DND-41 (cell line): Measurements from ENCODE around the gene CACTIN.
"Not testable (repeated sequence)": the region's sequence is repeated elsewhere in the genome, so short reads cannot be mapped to it uniquely, and the experiment has no call there.

ENCODE experiments used
- ATAC-seq: fragments of 200-7000 bp; cut with Tn5 transposase; 3 replicates; pipeline ENCODE4 v1.9.1; 2021; ENCODE audit warnings: low read depth; ENCODE audit not compliant: insufficient read depth
- DNase-seq: peaks from one replicate; pipeline ENCODE4 v3.0.0-alpha.2; 2020
- H2AFZ ChIP-seq: 2 replicates; pipeline ENCODE4 v1.6.0; 2012; ENCODE audit warnings: low read depth, low read length
- H3K27ac ChIP-seq: 2 replicates; pipeline ENCODE4 v1.5.1; 2012; ENCODE audit warnings: low read length, inconsistent platforms
- H3K27me3 ChIP-seq: fragments of 200-600 bp; sonication (generic); 2 replicates; pipeline ENCODE4 v1.6.0; 2012; ENCODE audit warnings: low read length, mild to moderate bottlenecking, inconsistent platforms; ENCODE audit not compliant: insufficient read depth, poor library complexity
- H3K36me3 ChIP-seq: 2 replicates; pipeline ENCODE4 v1.5.1; 2012; ENCODE audit warnings: low read length, inconsistent platforms; ENCODE audit not compliant: insufficient read depth
- H3K4me1 ChIP-seq: 2 replicates; pipeline ENCODE4 v1.5.1; 2012; ENCODE audit warnings: mild to moderate bottlenecking, low read length; ENCODE audit not compliant: insufficient read depth
- H3K4me2 ChIP-seq: 2 replicates; pipeline ENCODE4 v1.6.0; 2012; ENCODE audit warnings: mild to moderate bottlenecking, moderate library complexity, low read length, inconsistent platforms; ENCODE audit not compliant: insufficient read depth
- H3K4me3 ChIP-seq, 2 experiments: fragments of 200-600 bp in 1 of 2; shearing (Covaris generic) in 1 of 2; 2 replicates each; pipeline ENCODE4 v1.5.1; 2012 to 2016; ENCODE audit warnings: inconsistent platforms in 2 of 2, low read length in 2 of 2, mild to moderate bottlenecking in 2 of 2, low read depth in 1 of 2, moderate library complexity in 1 of 2
- H3K79me2 ChIP-seq: 2 replicates; pipeline ENCODE4 v1.6.0; 2012; ENCODE audit warnings: low read length, inconsistent platforms; ENCODE audit not compliant: insufficient read depth
- H3K9ac ChIP-seq: 2 replicates; pipeline ENCODE4 v1.6.0; 2012; ENCODE audit warnings: low read depth, mild to moderate bottlenecking, inconsistent platforms, low read length, moderate library complexity
- H3K9me3 ChIP-seq: 2 replicates; pipeline ENCODE4 v1.5.1; 2012; ENCODE audit warnings: low read length, moderate library complexity, mild to moderate bottlenecking, inconsistent platforms; ENCODE audit not compliant: insufficient read depth, severe bottlenecking
- H4K20me1 ChIP-seq: 2 replicates; pipeline ENCODE4 v1.6.0; 2012; ENCODE audit warnings: low read length; ENCODE audit not compliant: insufficient read depth
- EZH2 ChIP-seq: IDR thresholded peaks from 3 replicates; pipeline ENCODE4 v1.6.1; 2012; ENCODE audit warnings: borderline replicate concordance, low read depth, mild to moderate bottlenecking, moderate library complexity, low read length, inconsistent platforms; ENCODE audit not compliant: severe bottlenecking
- TF ChIP-seq, protein P1 (sequence below): IDR thresholded peaks from 2 replicates; pipeline ENCODE4 v1.5.1; 2012; ENCODE audit warnings: borderline replicate concordance, low read length, moderate library complexity, mild to moderate bottlenecking; ENCODE audit not compliant: poor library complexity, severe bottlenecking; ENCODE audit errors: extremely low read depth

The CACTIN gene

GRCh38 chr19:3570606-3571011, 56.0 kb downstream of the CACTIN start:
- no peak overlapping the region for H3K9ac ChIP-seq
- H3K4me1 ChIP-seq, result peaks cover 16% of the 10 kb centered on the region
- H3K36me3 ChIP-seq, result peaks cover 16% of the 10 kb centered on the region
- peaks cover 9% of the 10 kb centered on the region for H3K79me2 ChIP-seq
- no peaks in the 10 kb centered on the region for H3K27me3 ChIP-seq
- DNase-seq (no peak), ATAC-seq (no peak)
- H4K20me1 ChIP-seq, result 0 out of 2 replicates have a peak, but pooled peaks cover 5% of the 10 kb centered on the region
- TF ChIP-seq, protein P1, sequence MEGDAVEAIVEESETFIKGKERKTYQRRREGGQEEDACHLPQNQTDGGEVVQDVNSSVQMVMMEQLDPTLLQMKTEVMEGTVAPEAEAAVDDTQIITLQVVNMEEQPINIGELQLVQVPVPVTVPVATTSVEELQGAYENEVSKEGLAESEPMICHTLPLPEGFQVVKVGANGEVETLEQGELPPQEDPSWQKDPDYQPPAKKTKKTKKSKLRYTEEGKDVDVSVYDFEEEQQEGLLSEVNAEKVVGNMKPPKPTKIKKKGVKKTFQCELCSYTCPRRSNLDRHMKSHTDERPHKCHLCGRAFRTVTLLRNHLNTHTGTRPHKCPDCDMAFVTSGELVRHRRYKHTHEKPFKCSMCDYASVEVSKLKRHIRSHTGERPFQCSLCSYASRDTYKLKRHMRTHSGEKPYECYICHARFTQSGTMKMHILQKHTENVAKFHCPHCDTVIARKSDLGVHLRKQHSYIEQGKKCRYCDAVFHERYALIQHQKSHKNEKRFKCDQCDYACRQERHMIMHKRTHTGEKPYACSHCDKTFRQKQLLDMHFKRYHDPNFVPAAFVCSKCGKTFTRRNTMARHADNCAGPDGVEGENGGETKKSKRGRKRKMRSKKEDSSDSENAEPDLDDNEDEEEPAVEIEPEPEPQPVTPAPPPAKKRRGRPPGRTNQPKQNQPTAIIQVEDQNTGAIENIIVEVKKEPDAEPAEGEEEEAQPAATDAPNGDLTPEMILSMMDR, result no peak
- TF ChIP-seq EZH2, result no peak
- H3K4me3 ChIP-seq, result no peak overlapping the region
- H3K4me2 ChIP-seq, result no peak overlapping the region
- no peaks in the 10 kb centered on the region for H3K9me3 ChIP-seq
- no peak overlapping the region for H3K27ac ChIP-seq
- no peak overlapping the region for H2AFZ ChIP-seq

DNA sequence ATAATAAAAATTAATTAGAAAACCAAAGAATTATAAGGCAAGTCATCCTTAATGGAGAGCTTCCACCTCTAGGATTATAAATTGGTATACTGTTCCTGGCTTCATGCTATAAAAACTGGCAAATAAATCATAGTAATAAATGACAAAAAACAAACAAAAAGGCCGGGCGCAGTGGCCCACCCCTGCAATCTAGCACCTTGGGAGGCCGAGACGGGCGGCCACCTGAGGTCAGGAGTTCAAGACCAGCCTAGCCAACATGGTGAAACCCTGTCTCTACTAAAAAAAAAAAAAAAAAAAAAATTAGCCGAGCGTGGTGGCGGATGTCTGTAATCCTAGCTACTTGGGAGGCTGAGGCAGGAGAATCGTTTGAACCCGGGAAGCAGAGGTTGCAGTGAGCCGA, 56.5 kb downstream of the CACTIN start:
- not testable (repeated sequence) for H3K27me3 ChIP-seq, H3K79me2 ChIP-seq, H3K27ac ChIP-seq, H4K20me1 ChIP-seq, H3K4me3 ChIP-seq, H3K4me2 ChIP-seq, H3K9me3 ChIP-seq, H2AFZ ChIP-seq, ATAC-seq, H3K9ac ChIP-seq, DNase-seq
- H3K36me3 ChIP-seq, result peaks cover 11% of the 10 kb centered on the region
- H3K4me1 ChIP-seq, result peaks cover 16% of the 10 kb centered on the region

- H3K27ac ChIP-seq, result no peak overlapping the region
- H3K4me2 ChIP-seq, result no peak overlapping the region
- no peak overlapping the region for H3K4me3 ChIP-seq
- H3K4me1 ChIP-seq, result no peaks in the 10 kb centered on the region
- no peaks in the 10 kb centered on the region for H3K27me3 ChIP-seq
- TF ChIP-seq, protein P1, result no peak
- no peak for TF ChIP-seq EZH2
- H4K20me1 ChIP-seq, result no peaks in the 10 kb centered on the region
- H3K79me2 ChIP-seq, result no peaks in the 10 kb centered on the region
- DNase-seq (no peak), ATAC-seq (no peak)
- H2AFZ ChIP-seq, result no peak overlapping the region
- H3K36me3 ChIP-seq, result no peaks in the 10 kb centered on the region
- no peak overlapping the region for H3K9ac ChIP-seq
- H3K9me3 ChIP-seq, result no peaks in the 10 kb centered on the region
These were observed 61.5 kb downstream of the CACTIN start for GRCh38 chr19:3565139-3565538.

DNA sequence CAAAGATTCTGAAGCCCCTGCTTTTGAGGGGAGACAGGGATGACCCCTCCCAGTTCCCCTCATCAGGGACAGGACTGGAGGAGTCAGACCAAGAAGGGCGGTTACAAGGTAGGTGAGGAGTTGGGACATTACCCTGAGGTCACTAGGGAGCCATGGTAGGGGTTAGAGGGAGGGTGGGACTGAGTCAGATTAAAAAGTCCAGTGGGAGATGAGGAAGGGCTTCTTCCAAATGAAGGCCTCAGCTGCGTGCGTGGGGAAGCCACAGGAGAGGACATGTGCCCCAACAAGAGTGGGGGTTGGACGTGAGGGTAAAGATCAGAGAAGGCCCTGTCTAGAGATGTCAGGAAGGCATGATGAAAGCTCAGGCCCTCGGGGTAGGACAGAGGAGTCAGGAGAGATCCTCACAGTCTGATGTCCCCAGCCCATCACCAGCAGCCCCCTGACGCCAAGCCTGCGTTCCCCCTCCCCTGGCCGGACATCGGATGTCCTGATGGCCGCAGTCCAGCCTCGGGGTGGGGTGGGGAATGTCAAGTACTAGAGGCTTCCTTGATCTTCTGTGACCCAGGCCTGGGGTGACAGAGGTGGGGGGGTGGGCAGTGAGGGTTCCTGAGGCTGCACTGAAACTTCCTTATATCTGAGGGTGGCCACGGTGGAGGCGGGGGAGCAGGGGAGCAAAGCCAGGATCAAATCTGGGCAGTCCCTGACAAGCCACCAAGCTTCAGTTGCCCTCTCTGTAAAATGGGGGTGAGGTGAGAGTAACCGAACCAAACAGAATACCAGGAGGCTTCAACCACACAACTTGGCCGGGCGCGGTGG, 62.7 kb downstream of the CACTIN start:
- Histone ChIP-seq H2AFZ (no peak overlapping the region), H3K4me2 (no peak overlapping the region), H3K36me3 (no peaks in the 10 kb centered on the region), H3K9ac (no peak overlapping the region), H3K9me3 (no peaks in the 10 kb centered on the region), H4K20me1 (no peaks in the 10 kb centered on the region), H3K4me1 (no peaks in the 10 kb centered on the region), H3K4me3 (no peak overlapping the region), H3K79me2 (no peaks in the 10 kb centered on the region), H3K27ac (no peak overlapping the region), H3K27me3 (no peaks in the 10 kb centered on the region)
- no peak for DNase-seq
- no peak for TF ChIP-seq EZH2
- TF ChIP-seq, protein P1, result no peak
- ATAC-seq, result no peak
